PC-9 (cell line): ENCODE data around the gene OAT.

Source experiments
- CTCF ChIP-seq: fragments of 200-600 bp; sonication (generic); conservative IDR thresholded peaks from 2 replicates; pipeline ENCODE4 v1.6.1; 2017; ENCODE audit warnings: mixed run types, antibody characterized with exemption, mild to moderate bottlenecking, moderate library complexity
- EZH2 ChIP-seq: fragments of 200-600 bp; sonication (generic); IDR thresholded peaks from 2 replicates; pipeline ENCODE4 v1.8.0; 2017; ENCODE audit warnings: antibody characterized with exemption, low read depth

DNA sequence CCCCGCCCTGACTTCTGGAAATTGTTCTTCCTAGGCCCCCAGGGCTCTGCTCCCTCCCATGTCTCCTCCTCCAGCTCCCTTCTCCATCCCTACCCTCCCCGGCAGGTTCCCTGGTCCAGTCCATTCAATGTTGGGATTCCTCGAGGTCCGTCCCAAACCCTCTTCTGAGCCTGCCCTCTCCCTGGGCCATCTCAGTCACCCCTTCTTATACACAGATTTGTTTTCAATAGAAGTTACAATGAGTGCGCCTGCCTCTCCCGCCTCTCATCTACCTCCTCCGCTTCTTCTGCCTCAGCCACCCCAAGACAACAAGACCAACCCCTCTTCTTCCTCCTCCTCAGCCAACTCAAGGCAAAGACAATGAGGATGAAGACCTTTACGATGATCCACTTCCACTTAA lies 67.9 kb downstream of the OAT start:
- no peak for TF ChIP-seq CTCF
- TF ChIP-seq EZH2, result no peak
